CD4-positive, alpha-beta memory T cell (primary cell): ENCODE results near the gene TACR2. TPM values are rescaled to one million over a fixed set of nuclear protein-coding genes. Genes with fewer than 3 reads are reported as not detected.

Experiments
- CTCF ChIA-PET: fragments of 350-600 bp; sonication (Branson Sonifier 250); formaldehyde crosslinking; loops from one replicate; lab custom pipeline; 2021; ENCODE audit warnings: inconsistent platforms; ENCODE audit not compliant: partially characterized antibody; lab: Charles Lee
- POLR2A ChIA-PET: fragments of 350-600 bp; sonication (Branson Sonifier 250); formaldehyde crosslinking; loops from one replicate; lab custom pipeline; 2021; ENCODE audit not compliant: partially characterized antibody; lab: Charles Lee
- DNase-seq, 5 donors: peaks; one replicate each; pipeline versions ENCODE4 v3.0.0 to v3.0.0-alpha.2; 2020 to 2022; ENCODE audit warnings: mixed read lengths in 1 of 5
- H3K27ac ChIP-seq: one replicate; pipeline ENCODE4 v1.7.0; 2013; ENCODE audit warnings: low read depth, low read length
- H3K27me3 ChIP-seq: 2 replicates; pipeline ENCODE4 v1.7.0; 2013; ENCODE audit warnings: mild to moderate bottlenecking, low read length, moderate library complexity; ENCODE audit not compliant: insufficient read depth
- H3K36me3 ChIP-seq: 2 replicates; pipeline ENCODE4 v1.7.0; 2013; ENCODE audit warnings: mild to moderate bottlenecking, low read length, moderate library complexity; ENCODE audit not compliant: insufficient read depth
- H3K4me1 ChIP-seq: 2 replicates; pipeline ENCODE4 v1.7.0; 2013; ENCODE audit warnings: mild to moderate bottlenecking, low read length, moderate library complexity; ENCODE audit not compliant: insufficient read depth
- H3K4me3 ChIP-seq, 2 donors: one replicate each; pipeline ENCODE4 v1.7.0; 2013; ENCODE audit warnings: low read length in 2 of 2, mild to moderate bottlenecking in 1 of 2
- H3K9me3 ChIP-seq, 2 donors: one replicate each; pipeline ENCODE4 v1.7.0; 2013; ENCODE audit warnings: low read length in 2 of 2, control low read depth in 1 of 2; ENCODE audit not compliant: control insufficient read depth in 1 of 2
- H3K27ac Mint-ChIP-seq, 7 donors: one replicate each; pipeline ENCODE4 v1.8.0; 2020 to 2021; ENCODE audit warnings: mixed read lengths in 7 of 7, mild to moderate bottlenecking in 6 of 7, inconsistent platforms in 3 of 7, moderate library complexity in 3 of 7
- H3K27me3 Mint-ChIP-seq, 2 donors: one replicate each; pipeline ENCODE4 v1.8.0; 2020 to 2021; ENCODE audit warnings: mixed read lengths in 2 of 2
- H3K36me3 Mint-ChIP-seq, 2 donors: one replicate each; pipeline ENCODE4 v1.8.0; 2020 to 2021; ENCODE audit warnings: mixed read lengths in 2 of 2, inconsistent platforms in 1 of 2, mild to moderate bottlenecking in 1 of 2
- H3K4me1 Mint-ChIP-seq, 4 donors: one replicate each; pipeline ENCODE4 v1.8.0; 2020 to 2021; ENCODE audit warnings: mixed read lengths in 4 of 4, mild to moderate bottlenecking in 1 of 4
- H3K4me3 Mint-ChIP-seq, 8 donors: one replicate each; pipeline ENCODE4 v1.8.0; 2020 to 2021; ENCODE audit warnings: mixed read lengths in 8 of 8, mild to moderate bottlenecking in 7 of 8, moderate library complexity in 6 of 8, inconsistent platforms in 3 of 8
- H3K9me3 Mint-ChIP-seq, 8 donors: one replicate each; pipeline ENCODE4 v1.8.0; 2020 to 2021; ENCODE audit warnings: mixed read lengths in 8 of 8, mild to moderate bottlenecking in 5 of 8, inconsistent platforms in 3 of 8, moderate library complexity in 1 of 8
- intact Hi-C: fragments of 100-400 bp; cut with micrococcal nuclease; formaldehyde crosslinking; loops from one replicate; pipeline ENCODE4 v1.15.1; 2023
- polyA plus RNA-seq, 2 donors: library from polyadenylated mRNA; unstranded; fragments of 300-500 nt; fragmentation: Illumina TruSeq; gene quantifications; one replicate each; pipeline ENCODE4 v1.2.3, GENCODE V29; 2021
- total RNA-seq, 2 experiments: library from RNA; stranded (reverse); gene quantifications; one replicate each; pipeline ENCODE4 v1.2.3, GENCODE V29; 2021

TACR2 gene
- total and polyA plus RNA-seq, 4 experiments from 2014 or later: 0.17 to 0.19 TPM; not detected in 2

GRCh38 chr10:69456880-69457693 is 40.4 kb upstream of the TACR2 start:
- peaks cover 17% of the 10 kb centered on the region for H3K4me1 ChIP-seq
- no peaks in the 10 kb centered on the region for H3K27me3 Mint-ChIP-seq
- peaks cover 5 to 23% (median 15%) of the 10 kb centered on the region in 4 donors for H3K4me1 Mint-ChIP-seq
- H3K9me3 Mint-ChIP-seq: no peaks in the 10 kb centered on the region
- no peaks in the 10 kb centered on the region for H3K36me3 ChIP-seq
- H3K27ac Mint-ChIP-seq: no peak overlapping the region
- CTCF ChIA-PET: interaction anchor here (0.7 to 1.8 kb wide), 3 partner anchors 8 to 11 kb away, joined by 3 to 4 read pairs (median 3); no protein-coding TSS in a partner anchor
- no peak overlapping the region for H3K4me3 Mint-ChIP-seq
- no peaks in the 10 kb centered on the region for H3K9me3 ChIP-seq
- DNase-seq: no peak
- no peaks in the 10 kb centered on the region for H3K27me3 ChIP-seq
- no peaks in the 10 kb centered on the region for H3K36me3 Mint-ChIP-seq
- POLR2A ChIA-PET: no interaction called here
- intact Hi-C loops: no loop called here
- H3K27ac ChIP-seq: no peak overlapping the region
- H3K4me3 ChIP-seq: no peak overlapping the region

DNA sequence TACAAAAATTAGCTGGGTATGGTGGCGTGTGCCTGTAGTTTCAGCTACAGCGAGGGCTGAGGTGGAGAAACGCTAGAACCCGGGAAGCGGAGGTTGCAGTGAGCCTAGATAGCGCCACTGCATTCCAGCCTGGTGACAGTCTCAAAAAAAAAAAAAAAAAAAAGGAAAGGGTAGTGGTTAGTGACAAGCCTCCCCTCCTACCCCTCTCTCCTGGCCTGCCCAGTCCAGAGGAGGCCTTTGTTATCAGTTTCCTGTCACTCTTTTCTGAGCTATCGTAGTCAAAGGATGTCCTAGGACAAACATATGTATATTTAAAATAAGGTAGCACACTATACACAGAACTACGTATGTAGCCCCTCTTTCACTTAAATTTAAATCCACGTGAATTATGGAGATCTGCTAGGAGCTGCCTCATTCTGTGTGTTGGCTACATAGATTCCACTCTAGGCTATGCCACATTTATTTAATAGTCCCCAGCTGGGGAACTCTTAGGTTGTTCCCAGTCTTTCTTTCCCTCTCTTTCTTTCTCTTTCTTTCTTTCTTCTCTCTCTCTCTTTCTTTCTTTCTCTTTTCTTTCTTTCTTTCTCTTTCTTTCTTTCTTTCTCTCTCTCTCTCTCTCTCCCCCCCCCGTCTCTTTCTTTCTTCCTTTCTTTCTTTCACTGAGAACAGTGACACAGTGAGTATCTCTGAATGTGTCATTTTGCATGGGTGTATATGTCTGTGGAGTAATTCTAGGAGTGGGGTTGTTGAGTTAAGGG is 38.5 kb upstream of the TACR2 start:
- Histone ChIP-seq H3K27ac (no peak overlapping the region), H3K4me1 (peaks cover 18% of the 10 kb centered on the region), H3K9me3 (no peaks in the 10 kb centered on the region), H3K36me3 (no peaks in the 10 kb centered on the region), H3K27me3 (no peaks in the 10 kb centered on the region), H3K4me3 (no peak overlapping the region)
- H3K36me3 Mint-ChIP-seq: no peaks in the 10 kb centered on the region
- no peak for DNase-seq
- no peaks in the 10 kb centered on the region for H3K9me3 Mint-ChIP-seq
- H3K27me3 Mint-ChIP-seq: no peaks in the 10 kb centered on the region
- CTCF ChIA-PET: interaction anchor here (0.6 to 1.2 kb wide), 3 partner anchors 26 to 367 kb away, joined by 3 read pairs; no protein-coding TSS in a partner anchor
- H3K4me3 Mint-ChIP-seq: no peak overlapping the region
- H3K27ac Mint-ChIP-seq: no peak overlapping the region
- POLR2A ChIA-PET: no interaction called here
- intact Hi-C loops: no loop called here
- peaks cover 8 to 28% (median 16%) of the 10 kb centered on the region in 4 donors for H3K4me1 Mint-ChIP-seq

GRCh38 chr10:69453795-69454194 is 37.1 kb upstream of the TACR2 start:
- H3K9me3 ChIP-seq: no peaks in the 10 kb centered on the region
- no peaks in the 10 kb centered on the region for H3K9me3 Mint-ChIP-seq
- no peaks in the 10 kb centered on the region for H3K36me3 ChIP-seq
- H3K27me3 Mint-ChIP-seq: no peaks in the 10 kb centered on the region
- CTCF ChIA-PET: interaction anchor here (5.6 kb wide), 1 partner anchor 47 kb away, joined by 31 read pairs; no protein-coding TSS in a partner anchor
- DNase-seq: no peak
- no peak overlapping the region for H3K27ac ChIP-seq
- H3K4me3 ChIP-seq: no peak overlapping the region
- H3K27ac Mint-ChIP-seq: peak overlapping the region in 2 of 7 donors; percentile 1 to 59
- no peaks in the 10 kb centered on the region for H3K27me3 ChIP-seq
- intact Hi-C loops: no loop called here
- POLR2A ChIA-PET: no interaction called here
- no peaks in the 10 kb centered on the region for H3K36me3 Mint-ChIP-seq
- peaks cover 12 to 35% (median 21%) of the 10 kb centered on the region in 4 donors for H3K4me1 Mint-ChIP-seq
- H3K4me1 ChIP-seq: peaks cover 26% of the 10 kb centered on the region
- peak overlapping the region in 2 of 8 donors; percentile 19 to 95 for H3K4me3 Mint-ChIP-seq

DNA sequence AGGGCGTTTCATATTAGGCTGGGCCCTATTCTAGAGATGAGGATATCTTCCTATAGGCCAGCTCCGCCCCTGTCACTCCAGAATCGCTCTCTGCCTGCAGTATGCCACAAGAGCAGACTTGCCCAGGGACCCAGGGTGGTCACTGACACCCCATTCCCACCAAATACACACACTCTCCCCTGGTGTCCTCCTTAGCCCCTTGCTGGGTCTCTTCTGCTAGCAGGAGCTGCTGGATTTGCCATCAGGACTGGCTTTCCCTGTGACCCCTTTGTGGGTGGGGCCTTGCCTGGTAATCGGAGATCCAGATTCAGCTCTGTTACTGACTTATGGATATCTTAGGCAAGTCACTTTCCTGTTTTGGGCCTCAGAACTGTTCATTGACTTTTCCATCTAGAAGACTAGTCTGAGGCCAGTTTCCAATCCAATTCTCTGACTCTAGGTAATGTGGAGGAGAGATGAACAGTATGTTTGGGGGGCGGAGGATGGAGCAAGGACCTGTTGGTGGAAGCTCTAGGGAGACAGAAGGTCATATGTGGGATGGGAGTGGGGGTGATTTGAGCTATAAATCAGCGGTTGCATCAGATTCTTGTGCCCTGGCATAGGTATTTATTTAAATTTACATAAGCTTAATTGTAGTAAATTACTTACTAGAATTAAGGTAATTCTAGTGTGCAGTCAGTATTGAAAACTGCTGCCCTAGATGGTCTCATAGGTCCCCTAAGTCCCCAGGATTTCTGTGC is 36.1 kb upstream of the TACR2 start:
- no peak for DNase-seq
- ChIA-PET CTCF (interaction anchor here (5.6 kb wide), 1 partner anchor 46 kb away, joined by 31 read pairs; no protein-coding TSS in a partner anchor), POLR2A (interaction anchor here (1.0 kb wide), 1 partner anchor 12 kb away, joined by 3 read pairs; no protein-coding TSS in a partner anchor)
- H3K36me3 Mint-ChIP-seq: no peaks in the 10 kb centered on the region
- H3K27me3 Mint-ChIP-seq: no peaks in the 10 kb centered on the region
- no peaks in the 10 kb centered on the region for H3K9me3 Mint-ChIP-seq
- H3K27ac Mint-ChIP-seq: peak overlapping the region in 4 of 7 donors; percentile 28 to 72 (median 38)
- H3K9me3 ChIP-seq: no peaks in the 10 kb centered on the region
- H3K27ac ChIP-seq: no peak overlapping the region
- H3K4me1 Mint-ChIP-seq: peaks cover 12 to 35% (median 22%) of the 10 kb centered on the region in 4 donors
- H3K4me1 ChIP-seq: peaks cover 26% of the 10 kb centered on the region
- H3K4me3 ChIP-seq: no peak overlapping the region
- intact Hi-C loops: no loop called here
- H3K4me3 Mint-ChIP-seq: peak overlapping the region; percentile 44 to 95 (median 86)
- H3K27me3 ChIP-seq: no peaks in the 10 kb centered on the region
- H3K36me3 ChIP-seq: no peaks in the 10 kb centered on the region

DNA sequence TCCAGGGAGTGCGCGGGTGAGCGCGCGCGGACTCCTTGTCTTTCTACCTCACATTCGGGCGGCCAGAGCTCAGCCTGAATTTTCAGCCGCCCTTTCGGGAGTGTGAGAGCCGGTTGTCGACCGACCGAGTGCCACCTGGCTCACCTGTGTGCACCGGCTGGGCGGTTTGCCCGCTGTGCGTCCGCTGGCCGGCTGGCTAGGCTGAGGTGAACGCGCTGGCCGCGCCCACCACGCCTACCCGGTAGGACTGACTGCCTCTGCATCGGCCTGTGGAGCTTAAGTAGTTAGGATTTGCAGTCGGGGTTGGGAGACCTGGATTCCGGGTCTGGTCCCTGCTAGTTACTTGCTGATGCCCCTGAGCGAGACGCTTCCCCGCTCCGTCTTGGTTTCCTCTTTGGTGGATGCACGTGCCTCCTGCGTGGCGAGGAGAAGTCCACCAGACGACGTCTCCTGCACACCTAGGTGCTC is 35.1 kb upstream of the TACR2 start:
- Mint-ChIP-seq H3K4me3 (peak overlapping the region; percentile 86 to 95 (median 90)), H3K27me3 (no peaks in the 10 kb centered on the region), H3K4me1 (peaks cover 12 to 35% (median 22%) of the 10 kb centered on the region in 4 donors), H3K27ac (peak overlapping the region; percentile 27 to 80 (median 57)), H3K36me3 (no peaks in the 10 kb centered on the region), H3K9me3 (no peaks in the 10 kb centered on the region)
- POLR2A ChIA-PET: interaction anchor here (1.7 to 1.8 kb wide), 2 partner anchors 26 to 44 kb away, joined by 6 to 10 read pairs; no protein-coding TSS in a partner anchor
- no peaks in the 10 kb centered on the region for H3K27me3 ChIP-seq
- no peaks in the 10 kb centered on the region for H3K9me3 ChIP-seq
- peak overlapping the region; percentile 49 for H3K27ac ChIP-seq
- CTCF ChIA-PET: interaction anchor here (0.8 to 5.6 kb wide), 4 partner anchors 13 to 186 kb away, joined by 3 to 31 read pairs (median 12); no protein-coding TSS in a partner anchor
- peaks cover 26% of the 10 kb centered on the region for H3K4me1 ChIP-seq
- H3K36me3 ChIP-seq: no peaks in the 10 kb centered on the region
- DNase-seq: peak in 1 of 5 donors; percentile 8
- H3K4me3 ChIP-seq: peak overlapping the region in 1 of 2 donors; percentile 73
- intact Hi-C loops: loop anchor here (1.0 to 2.0 kb wide), 2 partner anchors 25 to 44 kb away; no protein-coding TSS in a partner anchor

DNA sequence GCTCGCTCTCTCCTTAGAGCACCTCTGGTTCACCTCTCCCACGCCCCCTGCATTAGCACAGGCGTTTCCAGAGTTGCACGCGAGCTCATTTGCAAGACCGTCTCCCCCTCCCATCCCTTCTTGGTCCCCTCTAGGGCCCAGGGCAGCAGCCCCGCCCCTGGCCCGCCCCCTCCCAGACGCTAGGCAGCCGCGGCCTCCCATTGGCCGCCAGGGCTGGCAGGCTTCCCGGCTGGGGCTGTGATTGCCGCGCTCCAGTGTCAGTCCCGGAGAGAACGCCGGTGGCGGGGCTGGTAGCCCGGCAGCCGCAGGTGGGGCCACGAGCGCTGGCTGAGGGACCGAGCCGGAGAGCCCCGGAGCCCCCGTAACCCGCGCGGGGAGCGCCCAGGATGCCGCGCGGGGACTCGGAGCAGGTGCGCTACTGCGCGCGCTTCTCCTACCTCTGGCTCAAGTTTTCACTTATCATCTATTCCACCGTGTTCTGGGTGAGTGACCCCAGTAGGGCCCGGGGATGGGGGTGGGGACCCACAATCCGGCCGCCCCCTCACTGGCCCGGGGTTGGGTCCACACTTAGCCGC is 34.6 kb upstream of the TACR2 start, which contains the start of gene TSPAN15:
Gene TSPAN15, plus strand, starts transcription at position 257 of the 575 bp plus-strand sequence. Its CDS starts 130 bp downstream, at position 387.
- ChIA-PET CTCF (interaction anchor here (0.8 to 5.6 kb wide), 7 partner anchors 14 to 186 kb away, joined by 3 to 31 read pairs (median 4); no protein-coding TSS in a partner anchor), POLR2A (interaction anchor here (0.6 to 1.8 kb wide), 5 partner anchors 20 to 1034 kb away, joined by 3 to 10 read pairs (median 6); no protein-coding TSS in a partner anchor)
- H3K27me3 ChIP-seq: no peaks in the 10 kb centered on the region
- Mint-ChIP-seq H3K4me1 (peaks cover 12 to 35% (median 22%) of the 10 kb centered on the region in 4 donors), H3K27me3 (no peaks in the 10 kb centered on the region), H3K27ac (peak within 1 kb of the TSS; percentile 39 to 89 (median 70)), H3K36me3 (no peaks in the 10 kb centered on the region), H3K9me3 (no peaks in the 10 kb centered on the region), H3K4me3 (peak within 1 kb of the TSS; percentile 86 to 95 (median 90))
- H3K4me1 ChIP-seq: peaks cover 26% of the 10 kb centered on the region
- H3K27ac ChIP-seq: peak within 1 kb of the TSS; percentile 49
- peak; percentile 80 to 83 (median 82) for DNase-seq
- H3K36me3 ChIP-seq: no peaks in the 10 kb centered on the region
- no peaks in the 10 kb centered on the region for H3K9me3 ChIP-seq
- intact Hi-C loops: loop anchor here (1.0 to 2.0 kb wide), 2 partner anchors 24 to 43 kb away; no protein-coding TSS in a partner anchor
- peak within 1 kb of the TSS in 1 of 2 donors; percentile 73 for H3K4me3 ChIP-seq
